ENCODE data around the gene KAT2B.

KAT2B gene

DNA sequence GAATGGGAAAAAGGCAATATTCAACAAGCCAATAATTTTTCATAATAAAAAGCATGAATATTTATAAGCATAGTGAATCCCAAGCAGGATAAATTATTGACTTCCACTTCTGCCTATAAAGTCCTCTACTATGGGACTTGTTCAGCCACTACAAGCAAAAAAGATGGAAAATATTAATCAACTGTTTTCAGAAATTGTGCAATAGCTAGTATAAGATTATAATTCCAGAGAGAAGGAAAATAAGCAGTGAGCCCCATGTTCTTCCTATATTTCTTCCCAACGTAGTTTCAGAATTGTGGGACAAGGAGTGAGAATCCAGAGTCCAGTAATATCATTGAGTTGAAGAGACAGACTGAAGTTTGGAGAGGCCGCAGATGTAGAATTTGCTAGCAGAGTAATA lies 121.5 kb downstream of the KAT2B start:
- DNase-seq (ENCODE audit: extremely low read depth, low read depth): no peak
- no peak overlapping the region for H3K4me3 ChIP-seq (replicated peaks; ENCODE audit: low read depth, low read length)
- TF ChIP-seq, protein P1, sequence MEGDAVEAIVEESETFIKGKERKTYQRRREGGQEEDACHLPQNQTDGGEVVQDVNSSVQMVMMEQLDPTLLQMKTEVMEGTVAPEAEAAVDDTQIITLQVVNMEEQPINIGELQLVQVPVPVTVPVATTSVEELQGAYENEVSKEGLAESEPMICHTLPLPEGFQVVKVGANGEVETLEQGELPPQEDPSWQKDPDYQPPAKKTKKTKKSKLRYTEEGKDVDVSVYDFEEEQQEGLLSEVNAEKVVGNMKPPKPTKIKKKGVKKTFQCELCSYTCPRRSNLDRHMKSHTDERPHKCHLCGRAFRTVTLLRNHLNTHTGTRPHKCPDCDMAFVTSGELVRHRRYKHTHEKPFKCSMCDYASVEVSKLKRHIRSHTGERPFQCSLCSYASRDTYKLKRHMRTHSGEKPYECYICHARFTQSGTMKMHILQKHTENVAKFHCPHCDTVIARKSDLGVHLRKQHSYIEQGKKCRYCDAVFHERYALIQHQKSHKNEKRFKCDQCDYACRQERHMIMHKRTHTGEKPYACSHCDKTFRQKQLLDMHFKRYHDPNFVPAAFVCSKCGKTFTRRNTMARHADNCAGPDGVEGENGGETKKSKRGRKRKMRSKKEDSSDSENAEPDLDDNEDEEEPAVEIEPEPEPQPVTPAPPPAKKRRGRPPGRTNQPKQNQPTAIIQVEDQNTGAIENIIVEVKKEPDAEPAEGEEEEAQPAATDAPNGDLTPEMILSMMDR (IDR thresholded peaks at IDR 0.05; ENCODE audit: low read depth, low read length, missing control alignments): no peak

DNA sequence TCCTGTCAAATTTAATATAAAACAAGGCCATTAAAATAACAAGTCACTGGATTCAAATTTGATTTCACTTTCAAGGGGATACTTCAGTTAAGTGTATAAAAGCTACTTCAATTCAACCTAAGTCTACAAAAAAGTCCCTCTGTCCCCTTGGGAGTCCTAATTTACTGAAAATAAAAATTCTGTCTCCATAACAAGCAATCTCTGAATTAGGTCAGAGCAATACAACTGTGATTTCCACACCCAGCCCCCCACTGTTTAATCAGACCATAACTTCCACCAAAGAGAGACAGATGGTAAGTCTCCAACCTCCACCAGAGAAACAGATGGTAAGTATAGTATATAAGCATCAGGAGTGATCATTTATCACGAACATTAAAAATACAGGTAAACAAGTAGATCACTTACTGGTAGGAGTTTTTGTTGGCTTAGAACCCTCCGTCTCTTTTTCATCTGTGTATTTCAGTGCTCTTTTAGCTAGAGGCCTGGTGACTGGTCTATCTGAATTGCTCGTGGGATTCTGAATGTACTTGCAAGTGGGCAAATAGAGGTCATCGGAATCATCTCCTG lies 133.7 kb downstream of the KAT2B start:
- H3K4me3 ChIP-seq (replicated peaks; ENCODE audit: low read depth, low read length): no peak overlapping the region
- TF ChIP-seq, protein P1 (IDR thresholded peaks at IDR 0.05; ENCODE audit: low read depth, low read length, missing control alignments): no peak
- no peak for DNase-seq (ENCODE audit: extremely low read depth, low read depth)

DNA sequence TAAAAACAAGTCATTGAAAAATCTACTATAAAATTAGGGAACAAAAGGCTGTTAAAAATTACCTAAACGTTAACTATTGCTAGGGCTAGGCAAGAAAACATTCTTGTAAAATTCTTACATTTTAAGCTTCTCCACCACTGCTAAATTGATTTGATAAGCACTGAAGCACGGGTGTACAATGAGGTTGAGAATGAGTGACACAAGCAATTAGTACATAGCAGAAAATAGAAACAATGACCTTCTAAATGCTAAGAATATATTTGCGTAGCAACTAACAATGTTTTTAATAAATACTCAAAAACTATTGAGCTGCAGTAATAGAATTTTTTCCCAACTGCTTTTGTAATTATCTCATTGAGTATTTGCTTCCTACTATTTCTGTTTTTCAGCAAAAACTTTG lies 141.0 kb downstream of the KAT2B start:
- TF ChIP-seq, protein P1 (IDR thresholded peaks at IDR 0.05; ENCODE audit: low read depth, low read length, missing control alignments): no peak
- DNase-seq (ENCODE audit: extremely low read depth, low read depth): no peak
- no peak overlapping the region for H3K4me3 ChIP-seq (replicated peaks; ENCODE audit: low read depth, low read length)

DNA sequence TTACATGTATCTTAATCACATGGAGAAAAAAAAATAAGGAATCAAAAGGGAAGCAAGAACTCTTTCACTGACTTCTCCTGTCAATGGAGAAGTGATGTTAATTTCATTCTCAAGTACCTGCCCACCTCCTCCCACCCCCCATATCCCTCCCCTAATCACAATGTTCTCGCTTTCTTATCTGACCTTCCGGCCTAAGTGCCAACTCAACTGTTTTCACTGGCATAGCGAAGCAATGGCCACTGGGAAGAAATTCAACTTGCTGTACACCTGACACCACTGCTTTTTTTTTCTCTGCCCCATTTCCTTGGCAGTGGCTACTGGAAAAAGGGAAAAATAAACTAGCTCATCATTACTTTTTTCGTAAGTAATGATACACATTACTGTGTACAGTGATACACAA lies 142.0 kb downstream of the KAT2B start:
- H3K4me3 ChIP-seq (replicated peaks; ENCODE audit: low read depth, low read length): no peak overlapping the region
- TF ChIP-seq, protein P1 (IDR thresholded peaks at IDR 0.05; ENCODE audit: low read depth, low read length, missing control alignments): no peak

DNA sequence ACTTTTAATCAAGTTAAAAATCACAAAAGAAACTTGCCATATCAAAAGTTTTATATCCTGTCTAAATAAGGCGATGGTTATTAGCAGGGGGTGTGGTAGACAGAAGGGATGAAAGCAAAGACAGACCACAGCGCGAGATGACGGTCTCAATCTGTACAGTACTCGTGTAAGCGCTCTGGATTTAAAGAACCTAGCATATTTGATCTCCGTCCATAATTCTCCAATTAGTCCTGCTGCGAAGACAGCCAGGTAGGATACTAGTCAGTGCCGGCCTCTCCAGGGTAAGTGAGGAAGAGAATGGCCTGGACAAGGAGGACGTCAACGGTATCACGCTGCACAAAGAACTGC lies 145.1 kb downstream of the KAT2B start:
- DNase-seq (ENCODE audit: extremely low read depth, low read depth): no peak
- TF ChIP-seq, protein P1 (IDR thresholded peaks at IDR 0.05; ENCODE audit: low read depth, low read length, missing control alignments): no peak
- peak overlapping the region; percentile 92 for H3K4me3 ChIP-seq (replicated peaks; ENCODE audit: low read depth, low read length)

More for the DNA sequence above, 142.0 kb downstream of the KAT2B start:
- no peak for DNase-seq (ENCODE audit: extremely low read depth, low read depth)

DNA sequence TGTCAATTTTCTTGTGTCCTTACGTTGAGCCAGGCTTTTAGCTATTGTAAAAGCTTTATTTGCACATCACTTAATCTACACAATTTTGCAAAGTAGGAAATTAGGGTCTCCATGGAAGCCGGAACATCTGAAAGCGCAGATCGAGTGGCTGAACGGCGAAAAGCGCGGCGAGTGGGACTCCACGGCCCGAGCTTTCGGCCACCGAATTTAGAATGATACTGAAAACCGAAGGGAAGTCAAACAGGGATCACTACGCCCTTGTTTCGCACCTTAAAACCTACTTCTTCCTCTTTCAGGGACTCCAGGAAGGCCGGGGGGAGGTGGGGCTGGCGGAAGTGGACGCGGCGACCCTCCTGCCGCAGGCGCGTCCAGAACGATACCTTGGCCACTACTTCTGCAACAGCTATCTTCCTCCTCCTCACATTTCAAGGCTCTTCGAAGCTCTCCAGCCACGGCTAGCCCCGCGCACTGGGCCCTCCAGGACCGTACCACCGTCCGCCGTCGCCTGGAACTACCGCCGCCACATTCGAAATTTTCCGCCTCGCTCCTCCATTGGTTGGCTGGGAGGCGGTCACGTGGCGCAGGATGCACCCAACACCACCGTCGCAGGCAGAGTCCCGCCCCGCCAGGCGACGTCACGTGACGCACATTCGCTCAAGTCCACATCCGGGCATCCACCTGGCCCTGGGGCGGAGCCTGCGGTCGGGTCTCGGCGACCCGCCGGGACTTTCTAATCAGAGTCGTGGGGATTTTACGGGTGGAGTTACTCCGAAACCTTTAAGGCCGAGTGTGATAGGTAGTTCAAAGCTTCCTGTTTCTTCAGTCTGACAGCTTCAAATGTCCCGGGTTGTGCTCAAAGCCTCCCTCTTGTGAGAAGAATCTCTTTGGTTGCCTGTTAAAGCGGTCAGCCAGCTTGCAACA lies 145.7 kb downstream of the KAT2B start, which contains the start of gene SGO1:
Gene SGO1, minus strand, starts transcription at position 528 of the 921 bp plus-strand sequence. CDS start 2,179 bp downstream, outside the sequence.
- TF ChIP-seq, protein P1 (IDR thresholded peaks at IDR 0.05; ENCODE audit: low read depth, low read length, missing control alignments): no peak
- H3K4me3 ChIP-seq (replicated peaks; ENCODE audit: low read depth, low read length): peak within 1 kb of the TSS; percentile 92
- peak; percentile 88 for DNase-seq (ENCODE audit: extremely low read depth, low read depth)

Data from HFF-Myc (cell line).